PC-3 (cell line): ENCODE data around the gene SSMEM1.

Source experiments
- EZH2 ChIP-seq: fragments of 300-600 bp; sonication (generic); IDR thresholded peaks from one replicate; pipeline ENCODE4 v1.6.1; 2017; ENCODE audit warnings: antibody characterized with exemption, mild to moderate bottlenecking, low read length; ENCODE audit not compliant: unreplicated experiment
- EZH2phosphoT487 ChIP-seq: fragments of 300-600 bp; sonication (generic); IDR thresholded peaks from 2 replicates; pipeline ENCODE4 v1.6.1; 2018; ENCODE audit warnings: mild to moderate bottlenecking, antibody characterized with exemption, low read length, borderline replicate concordance
- TF ChIP-seq, protein P1 (sequence below): fragments of 300-600 bp; sonication (generic); conservative IDR thresholded peaks from 2 replicates; pipeline ENCODE4 v1.5.1; 2017; ENCODE audit warnings: antibody characterized with exemption, low read depth, mild to moderate bottlenecking, low read length

DNA sequence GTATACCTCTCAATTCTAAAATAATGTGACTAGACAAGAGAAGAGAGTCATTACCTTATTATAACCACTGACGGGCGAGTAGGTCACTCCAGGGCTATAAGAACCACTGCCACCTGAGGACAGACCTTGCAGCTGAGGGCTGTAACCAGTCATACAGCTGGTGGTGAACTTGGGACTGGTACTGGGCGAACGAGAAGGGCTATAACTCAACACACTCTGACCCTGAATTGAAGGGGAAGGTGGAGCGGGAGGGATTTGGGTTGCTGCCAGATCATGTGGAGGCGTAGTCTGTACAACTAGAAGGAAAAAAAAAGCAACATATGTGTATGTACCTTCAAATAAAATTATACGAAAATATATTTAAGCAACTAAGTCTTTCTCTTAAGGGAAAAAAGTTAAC, 5.9 kb upstream of the SSMEM1 start:
- TF ChIP-seq, protein P1, sequence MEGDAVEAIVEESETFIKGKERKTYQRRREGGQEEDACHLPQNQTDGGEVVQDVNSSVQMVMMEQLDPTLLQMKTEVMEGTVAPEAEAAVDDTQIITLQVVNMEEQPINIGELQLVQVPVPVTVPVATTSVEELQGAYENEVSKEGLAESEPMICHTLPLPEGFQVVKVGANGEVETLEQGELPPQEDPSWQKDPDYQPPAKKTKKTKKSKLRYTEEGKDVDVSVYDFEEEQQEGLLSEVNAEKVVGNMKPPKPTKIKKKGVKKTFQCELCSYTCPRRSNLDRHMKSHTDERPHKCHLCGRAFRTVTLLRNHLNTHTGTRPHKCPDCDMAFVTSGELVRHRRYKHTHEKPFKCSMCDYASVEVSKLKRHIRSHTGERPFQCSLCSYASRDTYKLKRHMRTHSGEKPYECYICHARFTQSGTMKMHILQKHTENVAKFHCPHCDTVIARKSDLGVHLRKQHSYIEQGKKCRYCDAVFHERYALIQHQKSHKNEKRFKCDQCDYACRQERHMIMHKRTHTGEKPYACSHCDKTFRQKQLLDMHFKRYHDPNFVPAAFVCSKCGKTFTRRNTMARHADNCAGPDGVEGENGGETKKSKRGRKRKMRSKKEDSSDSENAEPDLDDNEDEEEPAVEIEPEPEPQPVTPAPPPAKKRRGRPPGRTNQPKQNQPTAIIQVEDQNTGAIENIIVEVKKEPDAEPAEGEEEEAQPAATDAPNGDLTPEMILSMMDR: no peak
- TF ChIP-seq EZH2 (no peak), EZH2phosphoT487 (no peak)
